ENCODE measurements around the gene FUT1.

Gene FUT1

GRCh38 chr19:48757089-48757675 lies 4.7 kb upstream of the FUT1 start:
- no peaks in the 10 kb centered on the region for H3K9me3 ChIP-seq (ENCODE audit: insufficient read depth, low read depth, low read length)
- H3K23ac ChIP-seq (ENCODE audit: low read length), result no peak overlapping the region
- DNase-seq, result no peak
- H2AK5ac ChIP-seq (ENCODE audit: low read length), result no peak overlapping the region
- H3K9ac ChIP-seq (ENCODE audit: low read length), result no peak overlapping the region
- no peak overlapping the region for H4K91ac ChIP-seq (ENCODE audit: low read depth, low read length)
- no peak overlapping the region for H2BK12ac ChIP-seq (ENCODE audit: low read length)
- no peak overlapping the region for H3K27ac ChIP-seq (ENCODE audit: low read depth, low read length)
- no peak overlapping the region for H4K8ac ChIP-seq (ENCODE audit: low read depth, low read length)
- peaks cover 11% of the 10 kb centered on the region in 2 experiments for H3K4me1 ChIP-seq (ENCODE audit: control insufficient read depth in 1 of 2, insufficient read depth in 2 of 2, low read length in 2 of 2)
- H2BK5ac ChIP-seq (ENCODE audit: low read depth, low read length, poor library complexity), result no peak overlapping the region
- H3K4me3 ChIP-seq (ENCODE audit: low read depth, low read length), result no peak overlapping the region
- WGBS (ENCODE audit: extremely low coverage, insufficient coverage, insufficient read length), result no CpG with 5 or more reads among the region's 12 CpGs
- no peak overlapping the region for H2AFZ ChIP-seq (ENCODE audit: insufficient read depth, low read length, poor library complexity)
- H3K14ac ChIP-seq (ENCODE audit: low read length), result no peak overlapping the region
- H3K79me1 ChIP-seq (ENCODE audit: low read length), result no peaks in the 10 kb centered on the region
- no peaks in the 10 kb centered on the region for H3K27me3 ChIP-seq (ENCODE audit: insufficient read depth, low read length)
- no peak overlapping the region for H3K4me2 ChIP-seq (ENCODE audit: low read length)
- H4K12ac ChIP-seq (ENCODE audit: low read depth, low read length), result no peak overlapping the region
- no peak overlapping the region for H2BK120ac ChIP-seq (ENCODE audit: insufficient read depth, low read length, poor library complexity)
- H3K18ac ChIP-seq (ENCODE audit: low read length), result no peak overlapping the region
- H3K36me3 ChIP-seq (ENCODE audit: control insufficient read depth in 1 of 2, insufficient read depth in 2 of 2, low read length in 2 of 2), result no peaks in the 10 kb centered on the region
- H3K79me2 ChIP-seq (ENCODE audit: control insufficient read depth, insufficient read depth, low read length, poor library complexity), result no peaks in the 10 kb centered on the region
- no peak overlapping the region for H3K4ac ChIP-seq (ENCODE audit: low read depth, low read length)

DNA sequence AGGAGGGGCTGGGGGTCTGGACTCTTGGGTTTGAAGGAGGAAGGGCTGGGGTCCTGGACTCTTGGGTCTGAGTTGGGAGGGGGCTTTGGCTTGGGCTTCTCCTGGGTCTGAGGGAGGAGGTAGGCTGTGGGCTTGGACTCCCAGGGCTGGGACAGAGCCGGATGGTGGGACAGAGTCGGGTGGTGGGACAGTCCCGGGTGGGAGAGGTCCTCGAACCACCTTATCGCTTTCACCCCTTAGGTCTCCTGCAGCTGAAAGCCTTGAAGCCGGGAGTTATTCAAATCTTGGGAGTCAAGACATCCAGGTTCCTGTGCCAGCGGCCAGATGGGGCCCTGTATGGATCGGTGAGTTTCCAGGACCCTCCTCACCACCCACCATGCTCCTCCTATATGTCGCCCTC lies 4.2 kb upstream of the FUT1 start:
- H3K27me3 ChIP-seq (ENCODE audit: insufficient read depth, low read length), result no peaks in the 10 kb centered on the region
- DNase-seq, result no peak
- no peak overlapping the region for H2BK120ac ChIP-seq (ENCODE audit: insufficient read depth, low read length, poor library complexity)
- H3K27ac ChIP-seq (ENCODE audit: low read depth, low read length), result no peak overlapping the region
- H3K9me3 ChIP-seq (ENCODE audit: insufficient read depth, low read depth, low read length), result no peaks in the 10 kb centered on the region
- no peak overlapping the region for H3K23ac ChIP-seq (ENCODE audit: low read length)
- no peaks in the 10 kb centered on the region for H3K36me3 ChIP-seq (ENCODE audit: control insufficient read depth in 1 of 2, insufficient read depth in 2 of 2, low read length in 2 of 2)
- H4K12ac ChIP-seq (ENCODE audit: low read depth, low read length), result no peak overlapping the region
- no peak overlapping the region for H2AK5ac ChIP-seq (ENCODE audit: low read length)
- H4K91ac ChIP-seq (ENCODE audit: low read depth, low read length), result no peak overlapping the region
- no peaks in the 10 kb centered on the region for H3K79me1 ChIP-seq (ENCODE audit: low read length)
- no peak overlapping the region for H2BK5ac ChIP-seq (ENCODE audit: low read depth, low read length, poor library complexity)
- H2AFZ ChIP-seq (ENCODE audit: insufficient read depth, low read length, poor library complexity), result no peak overlapping the region
- H3K9ac ChIP-seq (ENCODE audit: low read length), result no peak overlapping the region
- no CpG with 5 or more reads among the region's 9 CpGs for WGBS (ENCODE audit: extremely low coverage, insufficient coverage, insufficient read length)
- H3K4me2 ChIP-seq (ENCODE audit: low read length), result no peak overlapping the region
- H3K18ac ChIP-seq (ENCODE audit: low read length), result no peak overlapping the region
- no peak overlapping the region for H3K4ac ChIP-seq (ENCODE audit: low read depth, low read length)
- no peak overlapping the region for H3K14ac ChIP-seq (ENCODE audit: low read length)
- no peaks in the 10 kb centered on the region for H3K79me2 ChIP-seq (ENCODE audit: control insufficient read depth, insufficient read depth, low read length, poor library complexity)
- no peak overlapping the region for H3K4me3 ChIP-seq (ENCODE audit: low read depth, low read length)
- H2BK12ac ChIP-seq (ENCODE audit: low read length), result no peak overlapping the region
- H3K4me1 ChIP-seq (ENCODE audit: control insufficient read depth in 1 of 2, insufficient read depth in 2 of 2, low read length in 2 of 2), result peaks cover 11 to 12% of the 10 kb centered on the region in 2 experiments
- no peak overlapping the region for H4K8ac ChIP-seq (ENCODE audit: low read depth, low read length)

DNA sequence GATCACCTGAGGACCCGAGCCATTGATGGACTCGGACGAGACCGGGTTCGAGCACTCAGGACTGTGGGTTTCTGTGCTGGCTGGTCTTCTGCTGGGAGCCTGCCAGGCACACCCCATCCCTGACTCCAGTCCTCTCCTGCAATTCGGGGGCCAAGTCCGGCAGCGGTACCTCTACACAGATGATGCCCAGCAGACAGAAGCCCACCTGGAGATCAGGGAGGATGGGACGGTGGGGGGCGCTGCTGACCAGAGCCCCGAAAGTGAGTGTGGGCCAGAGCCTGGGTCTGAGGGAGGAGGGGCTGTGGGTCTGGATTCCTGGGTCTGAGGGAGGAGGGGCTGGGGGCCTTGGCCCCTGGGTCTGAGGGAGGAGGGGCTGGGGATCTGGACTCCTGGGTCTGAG lies 3.8 kb upstream of the FUT1 start:
- no peak overlapping the region for H2BK5ac ChIP-seq (ENCODE audit: low read depth, low read length, poor library complexity)
- H2BK120ac ChIP-seq (ENCODE audit: insufficient read depth, low read length, poor library complexity), result no peak overlapping the region
- H3K9ac ChIP-seq (ENCODE audit: low read length), result no peak overlapping the region
- no peak overlapping the region for H3K4me2 ChIP-seq (ENCODE audit: low read length)
- no peaks in the 10 kb centered on the region for H3K27me3 ChIP-seq (ENCODE audit: insufficient read depth, low read length)
- H3K79me1 ChIP-seq (ENCODE audit: low read length), result no peaks in the 10 kb centered on the region
- no peak overlapping the region for H4K8ac ChIP-seq (ENCODE audit: low read depth, low read length)
- H3K23ac ChIP-seq (ENCODE audit: low read length), result no peak overlapping the region
- H3K79me2 ChIP-seq (ENCODE audit: control insufficient read depth, insufficient read depth, low read length, poor library complexity), result no peaks in the 10 kb centered on the region
- no peak overlapping the region for H3K27ac ChIP-seq (ENCODE audit: low read depth, low read length)
- H3K14ac ChIP-seq (ENCODE audit: low read length), result no peak overlapping the region
- H4K91ac ChIP-seq (ENCODE audit: low read depth, low read length), result no peak overlapping the region
- no peak overlapping the region for H3K4ac ChIP-seq (ENCODE audit: low read depth, low read length)
- no CpG with 5 or more reads among the region's 11 CpGs for WGBS (ENCODE audit: extremely low coverage, insufficient coverage, insufficient read length)
- no peak overlapping the region for H3K4me3 ChIP-seq (ENCODE audit: low read depth, low read length)
- H2AK5ac ChIP-seq (ENCODE audit: low read length), result no peak overlapping the region
- H3K9me3 ChIP-seq (ENCODE audit: insufficient read depth, low read depth, low read length), result no peaks in the 10 kb centered on the region
- no peaks in the 10 kb centered on the region for H3K36me3 ChIP-seq (ENCODE audit: control insufficient read depth in 1 of 2, insufficient read depth in 2 of 2, low read length in 2 of 2)
- no peak for DNase-seq
- no peak overlapping the region for H2AFZ ChIP-seq (ENCODE audit: insufficient read depth, low read length, poor library complexity)
- H4K12ac ChIP-seq (ENCODE audit: low read depth, low read length), result no peak overlapping the region
- H3K18ac ChIP-seq (ENCODE audit: low read length), result no peak overlapping the region
- H3K4me1 ChIP-seq (ENCODE audit: control insufficient read depth in 1 of 2, insufficient read depth in 2 of 2, low read length in 2 of 2), result peaks cover 11 to 12% of the 10 kb centered on the region in 2 experiments
- H2BK12ac ChIP-seq (ENCODE audit: low read length), result no peak overlapping the region

DNA sequence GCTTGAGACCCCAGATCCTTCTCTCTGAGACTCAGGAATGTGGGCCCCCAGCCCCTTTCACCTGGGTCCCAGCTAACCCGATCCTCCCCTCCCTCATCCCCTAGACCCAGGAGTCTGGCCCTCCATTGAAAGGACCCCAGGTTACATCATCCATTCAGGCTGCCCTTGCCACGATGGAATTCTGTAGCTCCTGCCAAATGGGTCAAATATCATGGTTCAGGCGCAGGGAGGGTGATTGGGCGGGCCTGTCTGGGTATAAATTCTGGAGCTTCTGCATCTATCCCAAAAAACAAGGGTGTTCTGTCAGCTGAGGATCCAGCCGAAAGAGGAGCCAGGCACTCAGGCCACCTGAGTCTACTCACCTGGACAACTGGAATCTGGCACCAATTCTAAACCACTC lies 3.3 kb upstream of the FUT1 start:
- DNase-seq, result no peak
- Histone ChIP-seq H3K14ac (ENCODE audit: low read length) (no peak overlapping the region), H3K79me2 (ENCODE audit: control insufficient read depth, insufficient read depth, low read length, poor library complexity) (no peaks in the 10 kb centered on the region), H3K9me3 (ENCODE audit: insufficient read depth, low read depth, low read length) (no peaks in the 10 kb centered on the region), H3K36me3 (ENCODE audit: control insufficient read depth in 1 of 2, insufficient read depth in 2 of 2, low read length in 2 of 2) (no peaks in the 10 kb centered on the region), H3K23ac (ENCODE audit: low read length) (no peak overlapping the region), H3K4me3 (ENCODE audit: low read depth, low read length) (no peak overlapping the region), H3K18ac (ENCODE audit: low read length) (no peak overlapping the region), H2BK12ac (ENCODE audit: low read length) (no peak overlapping the region), H3K4me2 (ENCODE audit: low read length) (no peak overlapping the region), H4K91ac (ENCODE audit: low read depth, low read length) (no peak overlapping the region), H2AK5ac (ENCODE audit: low read length) (no peak overlapping the region), H3K27me3 (ENCODE audit: insufficient read depth, low read length) (no peaks in the 10 kb centered on the region), H3K79me1 (ENCODE audit: low read length) (no peaks in the 10 kb centered on the region), H2BK120ac (ENCODE audit: insufficient read depth, low read length, poor library complexity) (no peak overlapping the region), H2AFZ (ENCODE audit: insufficient read depth, low read length, poor library complexity) (no peak overlapping the region), H3K4me1 (ENCODE audit: control insufficient read depth in 1 of 2, insufficient read depth in 2 of 2, low read length in 2 of 2) (peaks cover 11 to 12% of the 10 kb centered on the region in 2 experiments), H4K12ac (ENCODE audit: low read depth, low read length) (no peak overlapping the region), H3K4ac (ENCODE audit: low read depth, low read length) (no peak overlapping the region), H3K9ac (ENCODE audit: low read length) (no peak overlapping the region), H2BK5ac (ENCODE audit: low read depth, low read length, poor library complexity) (no peak overlapping the region), H4K8ac (ENCODE audit: low read depth, low read length) (no peak overlapping the region), H3K27ac (ENCODE audit: low read depth, low read length) (no peak overlapping the region)
- WGBS (ENCODE audit: extremely low coverage, insufficient coverage, insufficient read length), result no CpG with 5 or more reads among the region's 5 CpGs
